ENCODE results near the gene AFAP1L1. TPM values are rescaled to one million over a fixed set of nuclear protein-coding genes. Genes with fewer than 3 reads are reported as not detected.

The AFAP1L1 gene
- total and polyA plus RNA-seq, 2 of the 13 experiments (the other 11 are each of a cell fraction or from before 2014, with no cell fraction given): 0.38 to 1.0 TPM

GRCh38 chr5:149320791-149321330 is 49.2 kb downstream of the AFAP1L1 start (continued):
- TF ChIP-seq ZNF609 (CRISPR knock-in tag; IDR thresholded peaks at IDR 0.05; ENCODE audit: borderline replicate concordance) (no peak; the same call in 1 of the 2 replicates), ZNF781 (CRISPR knock-in tag; IDR thresholded peaks at IDR 0.05; ENCODE audit: borderline replicate concordance, not compliant biosample characterization) (no peak), TAF1 (CRISPR knock-in tag; IDR thresholded peaks at IDR 0.05) (peak; percentile 65), IKZF5 (CRISPR knock-in tag; IDR thresholded peaks at IDR 0.05) (peak; percentile 78), POLR2AphosphoS5 (IDR thresholded peaks at IDR 0.05; ENCODE audit: low read depth, low read length) (peak; percentile 63; the same call in 1 of the 2 replicates), ZNF777 (CRISPR knock-in tag; IDR thresholded peaks at IDR 0.05) (peak; percentile 38), ZNF350 (CRISPR knock-in tag; IDR thresholded peaks at IDR 0.05; ENCODE audit: borderline replicate concordance, low read depth) (no peak), RBM39 (IDR thresholded peaks at IDR 0.05; ENCODE audit: low read depth, low read length, poor library complexity, severe bottlenecking) (no peak), MAX (IDR thresholded peaks at IDR 0.05) (peak; percentile 57), ZHX1 (CRISPR knock-in tag; IDR thresholded peaks at IDR 0.05; ENCODE audit: low read depth) (no peak), MEIS2 (CRISPR knock-in tag; IDR thresholded peaks at IDR 0.05) (0 out of 2 replicates have a peak, but pooled peaks have one; percentile 41), ZNF3 (CRISPR knock-in tag; IDR thresholded peaks at IDR 0.05) (no peak), MED13 (CRISPR knock-in tag; IDR thresholded peaks at IDR 0.05) (no peak), HOMEZ (CRISPR knock-in tag; IDR thresholded peaks at IDR 0.05; ENCODE audit: low read depth) (no peak), FOXA3 (CRISPR knock-in tag; IDR thresholded peaks at IDR 0.05) (peak; percentile 59), HNF4A (CRISPR knock-in tag; IDR thresholded peaks at IDR 0.05) (peak; percentile 60), KLF9 (CRISPR knock-in tag; IDR thresholded peaks at IDR 0.05; ENCODE audit: low read depth) (0 out of 2 replicates have a peak, but pooled peaks have one; percentile 61), ESRRA (CRISPR knock-in tag; IDR thresholded peaks at IDR 0.05; ENCODE audit: low read depth) (peak; percentile 49; the same call in 1 of the 2 replicates), NFYB (CRISPR knock-in tag; IDR thresholded peaks at IDR 0.05) (peak; percentile 51), FOSL1 (CRISPR knock-in tag; IDR thresholded peaks at IDR 0.05; ENCODE audit: borderline replicate concordance) (no peak)

All from HepG2 (cell line).